ENCODE data around the gene RTN4. TPM values are rescaled to one million over a fixed set of nuclear protein-coding genes. Genes with fewer than 3 reads are reported as not detected.

RTN4 gene
- polyA plus RNA-seq, 4 donors: 98.1 to 291 (median 158) TPM

DNA sequence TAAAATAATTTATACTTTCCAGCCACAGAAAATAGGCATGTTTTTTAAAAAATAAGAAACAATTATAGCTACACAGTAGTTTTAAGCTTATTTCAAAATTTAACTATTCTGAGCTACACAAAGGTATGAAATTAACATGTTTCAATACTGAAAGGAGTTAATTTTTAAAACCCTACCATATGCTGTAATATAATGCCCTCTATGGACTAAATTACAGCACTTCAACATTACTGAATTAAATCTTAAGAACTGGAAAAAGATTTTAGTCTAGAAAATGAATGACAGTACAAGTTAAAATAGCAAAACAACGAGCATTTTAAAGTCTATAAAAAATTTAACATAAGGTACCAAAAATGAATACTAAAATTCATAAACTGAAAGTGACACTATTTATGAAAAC, 36.3 kb downstream of the RTN4 start:
- Histone ChIP-seq H3K9me3 (ENCODE audit: control insufficient read depth in 2 of 2, insufficient read depth in 1 of 2, low read depth in 1 of 2, low read length in 1 of 2) (no peaks in the 10 kb centered on the region), H3K4me1 (ENCODE audit: control insufficient read depth in 3 of 3, insufficient read depth in 2 of 3, low read depth in 1 of 3, low read length in 2 of 3) (peaks cover 0 to 23% (median 10%) of the 10 kb centered on the region in 3 donors), H3K27ac (ENCODE audit: low read depth in 1 of 3, low read length in 2 of 3) (peak overlapping the region in 1 of 3 donors; percentile 36), H3K4me3 (ENCODE audit: low read depth in 1 of 3, low read length in 3 of 3) (no peak overlapping the region), H3K27me3 (ENCODE audit: control insufficient read depth in 3 of 3, insufficient read depth in 3 of 3, low read length in 3 of 3) (no peaks in the 10 kb centered on the region), H3K36me3 (ENCODE audit: control insufficient read depth in 3 of 3, insufficient read depth in 2 of 3, low read depth in 1 of 3, low read length in 3 of 3) (no peaks in the 10 kb centered on the region)
- no peak for DNase-seq
- no peak for FAIRE-seq
- WGBS, 3 donors: 33 to 50% (median 43%) methylated on average over 1 of the region's 1 CpG

DNA sequence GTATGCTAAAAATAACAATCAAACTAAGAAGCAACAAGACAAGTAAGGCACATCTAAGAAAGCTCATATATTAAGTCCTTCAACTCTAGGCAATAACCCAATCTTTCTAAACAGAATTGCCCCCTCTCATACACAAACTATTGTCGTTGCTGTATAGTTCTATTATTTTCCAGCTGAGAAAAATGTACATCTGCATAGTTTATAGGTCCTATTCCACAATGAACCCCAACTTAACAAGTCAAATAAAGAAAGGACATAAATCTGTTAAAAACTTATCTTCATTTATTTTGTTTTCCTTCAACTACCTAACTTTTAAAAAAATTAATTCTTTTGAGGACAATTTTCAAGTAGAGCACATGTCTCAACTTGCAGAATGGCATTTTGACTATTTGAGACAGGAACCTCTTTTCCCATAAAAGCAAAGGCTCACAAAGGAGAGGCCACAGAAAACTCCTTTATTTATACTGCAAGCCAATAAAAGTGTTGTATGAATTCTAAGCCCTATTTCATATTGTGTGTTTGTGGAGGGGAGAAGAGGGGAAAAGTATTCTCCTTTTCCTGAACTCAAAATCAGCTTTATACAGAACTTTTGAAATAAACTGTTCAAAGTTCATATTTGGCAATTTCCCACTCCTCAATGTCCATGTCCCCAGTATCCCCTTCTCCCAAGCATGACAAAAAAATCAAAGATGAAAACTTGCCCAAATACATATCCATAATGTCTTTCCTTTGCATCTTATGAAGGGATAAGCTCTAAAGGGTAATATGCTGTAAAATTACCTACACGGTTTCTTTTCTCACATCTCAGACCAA, 37.4 kb downstream of the RTN4 start:
- DNase-seq (peak in 1 of 2 donors; percentile 15), FAIRE-seq (no peak)
- Histone ChIP-seq H3K27me3 (ENCODE audit: control insufficient read depth in 3 of 3, insufficient read depth in 3 of 3, low read length in 3 of 3) (no peaks in the 10 kb centered on the region), H3K27ac (ENCODE audit: low read depth in 1 of 3, low read length in 2 of 3) (peak overlapping the region in 1 of 3 donors; percentile 82), H3K4me3 (ENCODE audit: low read depth in 1 of 3, low read length in 3 of 3) (no peak overlapping the region), H3K9me3 (ENCODE audit: control insufficient read depth in 2 of 2, insufficient read depth in 1 of 2, low read depth in 1 of 2, low read length in 1 of 2) (no peaks in the 10 kb centered on the region), H3K36me3 (ENCODE audit: control insufficient read depth in 3 of 3, insufficient read depth in 2 of 3, low read depth in 1 of 3, low read length in 3 of 3) (no peaks in the 10 kb centered on the region), H3K4me1 (ENCODE audit: control insufficient read depth in 3 of 3, insufficient read depth in 2 of 3, low read depth in 1 of 3, low read length in 2 of 3) (peaks cover 0 to 23% (median 10%) of the 10 kb centered on the region in 3 donors)
- WGBS, 3 donors: 32 to 61% (median 51%) methylated on average over 2 of the region's 2 CpGs

DNA sequence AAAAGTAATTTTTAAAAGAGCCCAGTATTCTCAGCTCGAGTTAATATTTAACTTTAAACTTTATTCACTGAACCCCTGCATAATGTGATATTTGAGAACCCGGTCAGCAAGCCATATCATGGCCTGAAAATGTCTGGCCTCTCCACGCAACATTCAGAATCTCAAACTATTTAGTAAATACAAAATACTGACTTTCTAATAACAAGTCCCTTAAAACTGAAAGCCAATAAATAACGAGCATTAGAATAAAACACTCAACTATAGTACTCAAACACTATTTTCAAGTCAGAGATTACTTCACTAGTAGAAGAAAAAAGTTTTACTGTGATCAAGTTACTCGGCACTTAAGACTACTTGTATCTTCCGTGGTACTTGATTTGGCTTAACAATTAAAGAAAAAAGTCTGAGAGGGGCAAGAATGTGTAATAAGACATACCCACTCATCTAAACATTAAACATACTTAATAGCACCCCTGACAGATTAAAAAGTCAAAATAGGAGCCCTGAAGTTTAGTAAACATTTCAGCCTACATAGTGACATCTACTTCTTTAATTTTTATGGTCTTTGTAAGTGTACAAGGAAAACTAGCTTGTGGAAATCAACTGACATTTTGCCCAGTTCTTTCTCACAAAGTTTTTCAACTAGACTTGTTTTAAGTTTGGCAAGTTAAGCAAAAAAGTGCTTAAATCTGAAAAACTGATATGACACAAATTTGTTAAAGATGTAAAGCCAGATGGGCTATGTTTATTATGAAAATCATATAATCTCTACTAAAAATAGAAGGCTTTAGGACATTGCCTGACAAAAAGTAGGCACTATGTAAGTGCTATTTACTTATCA, 38.2 kb downstream of the RTN4 start:
- no peak for FAIRE-seq
- Histone ChIP-seq H3K9me3 (ENCODE audit: control insufficient read depth in 2 of 2, insufficient read depth in 1 of 2, low read depth in 1 of 2, low read length in 1 of 2) (no peaks in the 10 kb centered on the region), H3K4me3 (ENCODE audit: low read depth in 1 of 3, low read length in 3 of 3) (no peak overlapping the region), H3K36me3 (ENCODE audit: control insufficient read depth in 3 of 3, insufficient read depth in 2 of 3, low read depth in 1 of 3, low read length in 3 of 3) (no peaks in the 10 kb centered on the region), H3K4me1 (ENCODE audit: control insufficient read depth in 3 of 3, insufficient read depth in 2 of 3, low read depth in 1 of 3, low read length in 2 of 3) (peaks cover 0 to 29% (median 13%) of the 10 kb centered on the region in 3 donors), H3K27me3 (ENCODE audit: control insufficient read depth in 3 of 3, insufficient read depth in 3 of 3, low read length in 3 of 3) (no peaks in the 10 kb centered on the region), H3K27ac (ENCODE audit: low read depth in 1 of 3, low read length in 2 of 3) (peak overlapping the region in 2 of 3 donors; percentile 48 to 82)
- 8 to 36% (median 23%) methylated on average over 6 of the region's 6 CpGs for WGBS, 3 donors
- DNase-seq: peak in 1 of 2 donors; percentile 60

DNA sequence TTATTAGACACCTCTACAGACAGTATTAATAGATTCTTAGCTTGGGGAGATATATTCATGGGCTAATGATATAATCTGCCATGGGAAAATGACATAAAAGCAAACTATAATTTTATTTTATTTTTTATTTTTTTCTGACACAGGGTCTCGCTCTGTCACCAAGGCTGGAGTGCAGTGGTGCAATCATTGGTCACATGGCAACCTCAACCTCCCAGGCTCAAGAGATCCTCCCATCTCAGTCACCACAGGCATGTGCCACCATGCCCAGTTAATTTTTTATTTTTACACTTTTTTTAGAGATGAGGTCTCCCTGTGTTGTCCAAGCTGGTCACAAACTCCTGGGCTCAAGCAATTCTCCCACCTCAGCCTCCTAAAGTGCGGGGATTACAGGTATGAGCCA, 39.3 kb downstream of the RTN4 start:
- H3K36me3 ChIP-seq (ENCODE audit: control insufficient read depth in 3 of 3, insufficient read depth in 2 of 3, low read depth in 1 of 3, low read length in 3 of 3): no peaks in the 10 kb centered on the region
- WGBS, 3 donors: 78 to 93% (median 86%) methylated on average over 2 of the region's 2 CpGs
- peak overlapping the region in 1 of 3 donors; percentile 82 for H3K27ac ChIP-seq (ENCODE audit: low read depth in 1 of 3, low read length in 2 of 3)
- H3K4me1 ChIP-seq (ENCODE audit: control insufficient read depth in 3 of 3, insufficient read depth in 2 of 3, low read depth in 1 of 3, low read length in 2 of 3): peaks cover 0 to 35% (median 17%) of the 10 kb centered on the region in 3 donors
- FAIRE-seq (no peak), DNase-seq (peak in 1 of 2 donors; percentile 59)
- no peaks in the 10 kb centered on the region for H3K27me3 ChIP-seq (ENCODE audit: control insufficient read depth in 3 of 3, insufficient read depth in 3 of 3, low read length in 3 of 3)
- no peaks in the 10 kb centered on the region for H3K9me3 ChIP-seq (ENCODE audit: control insufficient read depth in 2 of 2, insufficient read depth in 1 of 2, low read depth in 1 of 2, low read length in 1 of 2)
- no peak overlapping the region for H3K4me3 ChIP-seq (ENCODE audit: low read depth in 1 of 3, low read length in 3 of 3)

GRCh38 chr2:55010149-55010591, 40.1 kb downstream of the RTN4 start:
- no peaks in the 10 kb centered on the region for H3K36me3 ChIP-seq (ENCODE audit: control insufficient read depth in 3 of 3, insufficient read depth in 2 of 3, low read depth in 1 of 3, low read length in 3 of 3)
- H3K9me3 ChIP-seq (ENCODE audit: control insufficient read depth in 2 of 2, insufficient read depth in 1 of 2, low read depth in 1 of 2, low read length in 1 of 2): no peaks in the 10 kb centered on the region
- H3K4me1 ChIP-seq (ENCODE audit: control insufficient read depth in 3 of 3, insufficient read depth in 2 of 3, low read depth in 1 of 3, low read length in 2 of 3): peaks cover 0 to 36% (median 17%) of the 10 kb centered on the region in 3 donors
- WGBS, 3 donors: 1 to 3% (median 2%) methylated on average over 5 of the region's 5 CpGs
- H3K27ac ChIP-seq (ENCODE audit: low read depth in 1 of 3, low read length in 2 of 3): peak overlapping the region; percentile 80 to 82 (median 81)
- FAIRE-seq (no peak), DNase-seq (peak; percentile 93)
- H3K27me3 ChIP-seq (ENCODE audit: control insufficient read depth in 3 of 3, insufficient read depth in 3 of 3, low read length in 3 of 3): no peaks in the 10 kb centered on the region
- peak overlapping the region in 2 of 3 donors; percentile 41 to 50 for H3K4me3 ChIP-seq (ENCODE audit: low read depth in 1 of 3, low read length in 3 of 3)

GRCh38 chr2:55009277-55010060, 40.8 kb downstream of the RTN4 start:
- Histone ChIP-seq H3K9me3 (ENCODE audit: control insufficient read depth in 2 of 2, insufficient read depth in 1 of 2, low read depth in 1 of 2, low read length in 1 of 2) (no peaks in the 10 kb centered on the region), H3K4me1 (ENCODE audit: control insufficient read depth in 3 of 3, insufficient read depth in 2 of 3, low read depth in 1 of 3, low read length in 2 of 3) (peaks cover 1 to 41% (median 17%) of the 10 kb centered on the region in 3 donors), H3K27ac (ENCODE audit: low read depth in 1 of 3, low read length in 2 of 3) (peak overlapping the region; percentile 54 to 82 (median 81)), H3K4me3 (ENCODE audit: low read depth in 1 of 3, low read length in 3 of 3) (peak overlapping the region in 2 of 3 donors; percentile 41 to 50), H3K27me3 (ENCODE audit: control insufficient read depth in 3 of 3, insufficient read depth in 3 of 3, low read length in 3 of 3) (no peaks in the 10 kb centered on the region), H3K36me3 (ENCODE audit: control insufficient read depth in 3 of 3, insufficient read depth in 2 of 3, low read depth in 1 of 3, low read length in 3 of 3) (no peaks in the 10 kb centered on the region)
- FAIRE-seq: no peak
- WGBS, 3 donors: 6 to 15% (median 11%) methylated on average over 7 of the region's 7 CpGs
- DNase-seq: peak; percentile 44 to 57

DNA sequence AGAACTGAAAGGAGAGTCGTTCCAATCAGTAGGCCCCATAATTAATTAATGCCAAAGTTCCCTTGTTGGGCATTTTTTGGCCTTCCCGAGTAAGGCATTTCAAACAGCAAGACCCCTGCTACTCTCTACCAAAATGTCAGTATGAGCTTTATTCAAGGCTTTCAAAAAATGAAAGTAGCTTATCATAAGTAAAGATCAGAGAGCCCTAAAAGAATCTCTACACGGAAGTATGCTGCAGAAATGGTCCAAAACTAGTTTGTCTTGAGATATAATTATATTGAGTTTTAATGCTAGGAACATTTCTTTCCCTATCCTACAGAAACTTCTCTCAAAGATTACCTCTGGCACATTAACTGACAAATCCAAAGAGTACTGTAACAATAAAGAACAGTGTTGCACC, 43.9 kb downstream of the RTN4 start:
- H3K4me3 ChIP-seq (ENCODE audit: low read depth in 1 of 3, low read length in 3 of 3): no peak overlapping the region
- no peaks in the 10 kb centered on the region for H3K27me3 ChIP-seq (ENCODE audit: control insufficient read depth in 3 of 3, insufficient read depth in 3 of 3, low read length in 3 of 3)
- peaks cover 2 to 29% (median 17%) of the 10 kb centered on the region in 3 donors for H3K4me1 ChIP-seq (ENCODE audit: control insufficient read depth in 3 of 3, insufficient read depth in 2 of 3, low read depth in 1 of 3, low read length in 2 of 3)
- no peaks in the 10 kb centered on the region for H3K9me3 ChIP-seq (ENCODE audit: control insufficient read depth in 2 of 2, insufficient read depth in 1 of 2, low read depth in 1 of 2, low read length in 1 of 2)
- peak overlapping the region in 1 of 3 donors; percentile 16 for H3K27ac ChIP-seq (ENCODE audit: low read depth in 1 of 3, low read length in 2 of 3)
- no peaks in the 10 kb centered on the region for H3K36me3 ChIP-seq (ENCODE audit: control insufficient read depth in 3 of 3, insufficient read depth in 2 of 3, low read depth in 1 of 3, low read length in 3 of 3)
- no peak for DNase-seq
- WGBS, 3 donors: 30 to 48% (median 47%) methylated on average over 3 of the region's 3 CpGs
- FAIRE-seq: no peak
